HG02610 (cell line): Measurements from ENCODE around the gene SYNGR1.

Experiments used
- ATAC-seq: cut with Tn5 transposase; IDR thresholded peaks from one replicate; pipeline ENCODE4 v1.9.1; 2021; ENCODE audit warnings: mild to moderate bottlenecking, moderate library complexity; ENCODE audit not compliant: unreplicated experiment

Gene SYNGR1

DNA sequence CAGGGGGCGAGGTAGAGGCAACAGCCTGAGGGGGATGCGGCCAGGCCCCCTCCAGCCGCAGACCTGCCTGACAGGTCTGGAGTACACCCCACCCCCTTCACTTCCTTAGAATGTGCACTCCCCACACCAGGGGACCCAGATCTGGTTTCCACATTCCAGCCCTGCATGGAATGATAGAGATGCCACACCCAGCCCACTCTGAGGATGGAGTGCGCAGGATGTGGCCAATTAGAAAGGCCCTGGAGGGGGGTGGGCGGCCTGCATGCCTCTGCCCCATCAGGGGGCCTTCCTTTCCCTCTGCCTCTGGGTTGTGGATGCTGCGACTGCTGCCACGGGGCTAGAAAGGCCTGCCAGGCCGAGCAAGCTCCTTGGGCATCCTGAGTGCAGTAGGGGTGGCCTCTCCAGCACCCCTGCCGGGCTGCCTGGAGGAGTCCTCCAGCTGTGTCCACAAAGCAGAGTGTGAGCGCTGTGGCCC lies 78.8 kb downstream of the SYNGR1 start:
- no peak for ATAC-seq

DNA sequence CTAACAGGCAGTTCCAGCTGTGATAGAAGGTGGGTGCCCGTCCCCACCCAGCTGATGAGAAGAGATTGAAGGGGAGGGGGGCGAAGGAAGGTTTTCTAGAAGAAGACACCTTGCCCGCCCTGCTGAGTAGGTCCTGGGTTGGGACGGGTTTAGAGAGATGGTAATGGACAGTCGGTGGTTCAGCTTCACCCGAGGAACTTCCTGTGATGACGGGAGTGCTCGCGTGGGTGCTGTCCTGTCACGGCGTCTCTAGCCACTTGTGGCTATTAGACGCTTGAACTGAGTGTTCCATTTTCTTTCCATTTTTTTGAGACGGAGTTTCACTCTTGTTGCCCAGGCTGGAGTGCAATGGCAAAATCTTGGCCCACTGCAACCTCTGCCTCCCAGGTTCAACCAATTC lies 79.4 kb downstream of the SYNGR1 start:
- no peak for ATAC-seq

DNA sequence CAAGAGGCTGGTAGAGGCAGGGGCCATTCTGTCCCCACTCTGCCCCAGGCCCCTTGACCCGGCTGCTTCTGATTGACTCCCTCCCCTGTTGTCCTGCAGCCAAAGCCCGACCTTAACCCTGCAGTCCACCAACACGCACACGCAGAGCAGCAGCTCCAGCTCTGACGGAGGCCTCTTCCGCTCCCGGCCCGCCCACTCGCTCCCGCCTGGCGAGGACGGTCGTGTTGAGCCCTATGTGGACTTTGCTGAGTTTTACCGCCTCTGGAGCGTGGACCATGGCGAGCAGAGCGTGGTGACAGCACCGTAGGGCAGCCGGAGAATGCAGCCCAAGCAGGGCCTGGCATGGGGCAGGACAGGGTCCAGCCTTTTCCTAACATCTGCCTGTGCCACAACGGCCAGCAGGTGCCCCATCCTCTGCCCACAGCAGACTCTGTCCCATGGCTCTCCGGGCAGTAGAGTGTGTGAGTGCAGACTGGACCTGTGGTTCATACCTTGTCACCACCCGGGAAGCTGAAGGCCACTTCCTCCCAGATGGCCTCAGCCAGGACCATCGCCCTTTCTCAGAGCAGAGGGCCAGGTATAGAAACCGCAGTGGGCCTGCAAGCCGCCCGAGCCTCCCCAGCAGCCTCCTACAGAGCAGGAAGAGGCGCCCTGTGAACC lies 80.3 kb downstream of the SYNGR1 start:
- no peak for ATAC-seq

DNA sequence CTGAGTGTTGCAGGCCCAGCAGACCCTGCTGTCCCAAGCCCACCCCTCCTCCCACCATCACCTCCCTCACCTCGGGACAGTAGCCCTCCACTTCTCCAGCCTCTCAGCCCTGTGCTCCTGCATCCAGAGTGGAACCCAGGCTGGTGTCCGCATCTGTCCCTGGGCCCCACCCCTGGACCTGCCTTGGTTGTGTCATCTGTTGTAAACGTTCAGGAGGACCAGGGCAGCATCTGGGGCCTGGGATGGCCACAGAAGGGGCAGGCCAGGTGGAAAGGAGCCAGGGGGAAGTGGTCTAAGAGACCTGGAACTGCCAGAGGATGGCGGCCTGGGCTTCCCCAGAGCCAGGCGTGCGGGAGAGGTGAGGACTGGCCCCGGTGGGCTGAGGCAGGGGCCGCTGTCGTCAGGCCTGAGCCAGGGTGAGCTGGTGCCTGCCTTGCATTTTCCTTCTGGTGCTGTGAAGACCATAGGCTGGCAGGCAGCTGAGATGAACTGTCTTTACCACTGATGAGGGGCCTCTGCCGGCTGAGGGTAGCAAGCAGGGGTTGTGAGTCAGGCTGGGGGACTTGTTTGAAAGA lies 80.9 kb downstream of the SYNGR1 start:
- ATAC-seq = no peak

GRCh38 chr22:39431216-39431801 lies 81.5 kb downstream of the SYNGR1 start:
- ATAC-seq = no peak

DNA sequence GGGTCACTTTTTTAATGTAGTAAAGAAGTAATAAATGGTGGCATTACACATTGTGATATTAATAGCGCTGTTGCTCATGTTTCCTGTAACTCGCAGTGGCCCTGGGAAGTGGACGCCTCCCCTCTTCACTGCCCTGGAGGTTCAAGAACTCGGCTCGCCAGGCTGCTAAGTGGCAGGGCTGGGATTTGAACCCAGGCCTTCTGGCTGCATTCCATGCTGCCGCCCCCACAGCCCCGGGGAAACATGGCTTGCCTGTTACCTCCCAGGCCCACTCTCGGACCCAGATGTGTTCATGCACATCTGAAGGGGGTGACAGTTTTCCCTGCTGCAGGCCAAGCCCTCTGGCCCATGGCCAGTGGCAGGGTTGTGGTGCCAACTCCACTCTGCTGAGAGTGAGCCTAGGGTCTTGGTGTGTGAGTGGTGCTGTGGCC lies 82.0 kb downstream of the SYNGR1 start:
- ATAC-seq = no peak

DNA sequence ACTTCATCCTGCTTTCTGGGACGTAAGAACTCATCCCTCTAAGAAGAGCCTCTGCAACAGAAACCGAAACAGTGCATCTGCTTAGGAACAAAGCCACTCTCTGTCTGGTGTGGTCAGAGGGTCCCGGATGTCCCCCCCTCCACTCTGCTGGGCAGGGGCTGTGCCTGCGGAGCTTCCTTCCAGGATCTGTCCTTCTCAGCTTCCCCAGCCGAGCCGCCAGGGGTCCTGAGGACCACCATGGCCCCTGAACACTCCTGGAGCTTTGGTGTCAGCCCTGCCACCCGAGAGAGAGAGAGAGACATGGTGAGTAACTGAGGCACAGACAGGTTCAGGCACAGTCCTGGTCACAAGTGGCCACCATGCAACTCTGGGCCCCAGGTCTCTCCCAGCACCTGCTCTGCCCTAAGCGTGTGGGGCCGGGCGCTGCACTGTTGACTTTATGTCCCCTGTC lies 82.6 kb downstream of the SYNGR1 start:
- ATAC-seq = no peak

GRCh38 chr22:39433476-39434242 lies 83.9 kb downstream of the SYNGR1 start:
- ATAC-seq = no peak

DNA sequence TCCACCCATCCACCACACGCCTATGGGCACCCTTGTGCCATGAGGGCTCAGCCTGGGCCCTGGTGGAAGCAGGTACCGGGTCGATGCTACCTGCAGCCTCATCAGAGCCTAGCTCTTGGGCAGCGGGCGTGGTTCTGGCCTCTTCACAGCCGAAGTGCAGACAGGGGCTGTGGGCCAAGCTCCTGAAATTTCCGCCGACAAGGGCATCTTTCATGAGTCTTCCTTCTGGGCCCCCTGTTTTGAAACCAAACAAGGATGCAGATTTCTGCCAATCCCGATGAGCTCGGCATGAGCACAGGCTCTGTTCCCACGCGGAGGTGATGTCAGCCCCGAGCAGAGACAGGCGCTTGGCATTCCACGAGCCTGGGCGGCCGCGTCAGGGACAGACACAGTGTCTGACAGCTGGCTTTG lies 84.5 kb downstream of the SYNGR1 start:
- no peak for ATAC-seq

DNA sequence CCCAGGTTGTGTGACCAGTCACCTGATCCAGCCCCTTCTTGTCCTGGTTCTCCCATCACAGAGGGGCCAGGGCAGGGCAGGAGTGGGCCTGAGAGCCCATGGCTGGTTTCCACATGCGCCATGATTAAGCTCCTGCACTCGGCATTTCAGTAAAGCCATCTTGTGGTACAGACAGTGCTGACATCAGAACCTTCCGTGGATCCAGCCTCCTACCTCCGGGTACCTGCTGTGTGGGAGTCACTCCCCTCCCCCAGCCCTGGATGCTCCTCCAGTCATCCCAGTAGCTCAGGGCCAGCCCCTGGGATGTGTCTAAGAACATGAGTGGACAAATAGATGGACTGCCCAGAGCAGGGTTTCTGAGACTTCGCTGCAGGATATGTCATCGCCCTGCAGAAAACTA lies 84.9 kb downstream of the SYNGR1 start:
- no peak for ATAC-seq
